Measurements from ENCODE around the gene PRRT1B.

Gene PRRT1B

GRCh38 chr9:131577005-131578000 lies 32.0 kb downstream of the PRRT1B start:
- DNase-seq (ENCODE audit: low read depth), result no peak
- H3K4me3 ChIP-seq (ENCODE audit: low read depth, low read length), result no peak overlapping the region
- no peak for TF ChIP-seq CTCF (IDR thresholded peaks at IDR 0.05; ENCODE audit: control insufficient read depth, extremely low read depth, insufficient read depth)

- TF ChIP-seq CTCF (IDR thresholded peaks at IDR 0.05; ENCODE audit: control insufficient read depth, extremely low read depth, insufficient read depth), result no peak
- no peak for DNase-seq (ENCODE audit: low read depth)
- no peak overlapping the region for H3K4me3 ChIP-seq (ENCODE audit: low read depth, low read length)
Observed at GRCh38 chr9:131578021-131578420, 32.7 kb downstream of the PRRT1B start.

GRCh38 chr9:131578731-131579504 lies 33.6 kb downstream of the PRRT1B start:
- no peak overlapping the region for H3K4me3 ChIP-seq (ENCODE audit: low read depth, low read length)
- TF ChIP-seq CTCF (IDR thresholded peaks at IDR 0.05; ENCODE audit: control insufficient read depth, extremely low read depth, insufficient read depth), result no peak
- DNase-seq (ENCODE audit: low read depth), result no peak

GRCh38 chr9:131579789-131580211 lies 34.5 kb downstream of the PRRT1B start:
- TF ChIP-seq CTCF (IDR thresholded peaks at IDR 0.05; ENCODE audit: control insufficient read depth, extremely low read depth, insufficient read depth), result no peak
- no peak overlapping the region for H3K4me3 ChIP-seq (ENCODE audit: low read depth, low read length)

GRCh38 chr9:131580358-131580757 lies 35.0 kb downstream of the PRRT1B start:
- no peak overlapping the region for H3K4me3 ChIP-seq (ENCODE audit: low read depth, low read length)
- peak; percentile 40 for DNase-seq (ENCODE audit: low read depth)
- no peak for TF ChIP-seq CTCF (IDR thresholded peaks at IDR 0.05; ENCODE audit: control insufficient read depth, extremely low read depth, insufficient read depth)

More at GRCh38 chr9:131579789-131580211, 34.5 kb downstream of the PRRT1B start:
- DNase-seq (ENCODE audit: low read depth), result no peak

GRCh38 chr9:131582056-131582455 lies 36.7 kb downstream of the PRRT1B start:
- no peak for TF ChIP-seq CTCF (IDR thresholded peaks at IDR 0.05; ENCODE audit: control insufficient read depth, extremely low read depth, insufficient read depth)
- DNase-seq (ENCODE audit: low read depth), result no peak
- H3K4me3 ChIP-seq (ENCODE audit: low read depth, low read length), result no peak overlapping the region

Measured in LNCaP clone FGC (cell line).